Esophagus squamous epithelium (tissue), 5 donors: Measurements from ENCODE around the gene DNAJC1. TPM values are rescaled to one million over a fixed set of nuclear protein-coding genes. Genes with fewer than 3 reads are reported as not detected.

Source experiments
- DNase-seq: peaks from one replicate; lab custom pipeline; 2025; lab: John Stamatoyannopoulos, UW
- H3K27ac ChIP-seq, 4 donors: fragments of 200-600 bp; sonication (generic); one replicate each; pipeline ENCODE4 v1.5.1; 2016 to 2019; ENCODE audit warnings: mild to moderate bottlenecking in 1 of 4
- H3K27me3 ChIP-seq, 4 donors: fragments of 200-600 bp; sonication (generic); 1 replicate in 3 of 4; 2 replicates in 1 of 4; pipeline versions ENCODE4 v1.5.1 to v1.6.0; 2017 to 2021; ENCODE audit warnings: antibody characterized with exemption in 1 of 4
- H3K36me3 ChIP-seq, 3 donors: fragments of 200-600 bp; sonication (generic); one replicate each; pipeline ENCODE4 v1.5.1; 2016 to 2019
- H3K4me1 ChIP-seq, 3 donors: fragments of 200-600 bp; sonication (generic); one replicate each; pipeline ENCODE4 v1.5.1; 2017 to 2019
- H3K4me3 ChIP-seq, 4 donors: fragments of 200-600 bp; sonication (generic); 1 replicate in 3 of 4; 2 replicates in 1 of 4; pipeline ENCODE4 v1.5.1; 2016 to 2019; ENCODE audit warnings: mild to moderate bottlenecking in 2 of 4, moderate library complexity in 1 of 4
- H3K9me3 ChIP-seq, 3 donors: fragments of 200-600 bp; sonication (generic); one replicate each; pipeline ENCODE4 v1.5.1; 2016 to 2019
- POLR2A ChIP-seq, 4 donors: fragments of 450-650 bp; IDR thresholded peaks; one replicate each; pipeline ENCODE4 v1.6.1; 2017; ENCODE audit warnings: antibody characterized with exemption in 4 of 4, mild to moderate bottlenecking in 4 of 4, moderate library complexity in 3 of 4
- WGBS, 2 donors: methylation state at CpG; one replicate each; pipeline ENCODE4 v1.1.5; 2018; 5-methylcytosine and 5-hydroxymethylcytosine counted together
- intact Hi-C: fragments of 100-400 bp; cut with DNase I; formaldehyde crosslinking; loops from one replicate; pipeline ENCODE4 v1.15.0; 2022
- total RNA-seq, 4 donors: library from RNA; depleted of rRNA; stranded (reverse); fragments of >200 nt; gene quantifications; one replicate each; pipeline ENCODE4 v1.1.0, GENCODE V29; 2016
- TF ChIP-seq, protein P1 (sequence below), 6 experiments: fragments of 450-650 bp in 4 of 6; fragments of 200-600 bp in 2 of 6; sonication (generic) in 2 of 6; IDR thresholded peaks; one replicate each; pipeline ENCODE4 v1.5.1; 2016 to 2019; ENCODE audit warnings: antibody characterized with exemption in 6 of 6, mild to moderate bottlenecking in 4 of 6, moderate library complexity in 4 of 6
- donor health status: DM: yes; HTN: yes; CAD: no.

Gene DNAJC1
- total RNA-seq, 4 donors from 2014 or later, result 36.1 to 84.8 (median 43.6) TPM

GRCh38 chr10:21751341-21752310 lies 251.9 kb downstream of the DNAJC1 start:
- DNase-seq, result no peak
- Histone ChIP-seq H3K4me1 (peaks cover 0 to 21% (median 0%) of the 10 kb centered on the region in 3 donors), H3K4me3 (no peak overlapping the region), H3K36me3 (peaks cover 0 to 25% (median 0%) of the 10 kb centered on the region in 3 donors), H3K9me3 (no peaks in the 10 kb centered on the region), H3K27me3 (no peaks in the 10 kb centered on the region), H3K27ac (no peak overlapping the region)
- no peak for TF ChIP-seq POLR2A (IDR thresholded peaks at IDR 0.05)
- TF ChIP-seq, protein P1, sequence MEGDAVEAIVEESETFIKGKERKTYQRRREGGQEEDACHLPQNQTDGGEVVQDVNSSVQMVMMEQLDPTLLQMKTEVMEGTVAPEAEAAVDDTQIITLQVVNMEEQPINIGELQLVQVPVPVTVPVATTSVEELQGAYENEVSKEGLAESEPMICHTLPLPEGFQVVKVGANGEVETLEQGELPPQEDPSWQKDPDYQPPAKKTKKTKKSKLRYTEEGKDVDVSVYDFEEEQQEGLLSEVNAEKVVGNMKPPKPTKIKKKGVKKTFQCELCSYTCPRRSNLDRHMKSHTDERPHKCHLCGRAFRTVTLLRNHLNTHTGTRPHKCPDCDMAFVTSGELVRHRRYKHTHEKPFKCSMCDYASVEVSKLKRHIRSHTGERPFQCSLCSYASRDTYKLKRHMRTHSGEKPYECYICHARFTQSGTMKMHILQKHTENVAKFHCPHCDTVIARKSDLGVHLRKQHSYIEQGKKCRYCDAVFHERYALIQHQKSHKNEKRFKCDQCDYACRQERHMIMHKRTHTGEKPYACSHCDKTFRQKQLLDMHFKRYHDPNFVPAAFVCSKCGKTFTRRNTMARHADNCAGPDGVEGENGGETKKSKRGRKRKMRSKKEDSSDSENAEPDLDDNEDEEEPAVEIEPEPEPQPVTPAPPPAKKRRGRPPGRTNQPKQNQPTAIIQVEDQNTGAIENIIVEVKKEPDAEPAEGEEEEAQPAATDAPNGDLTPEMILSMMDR (IDR thresholded peaks at IDR 0.05), result no peak
- 57 to 69% methylated on average over 11 to 18 of the region's 26 CpGs for whole genome bisulfite sequencing, 2 donors
- intact Hi-C loops, result no loop called here

DNA sequence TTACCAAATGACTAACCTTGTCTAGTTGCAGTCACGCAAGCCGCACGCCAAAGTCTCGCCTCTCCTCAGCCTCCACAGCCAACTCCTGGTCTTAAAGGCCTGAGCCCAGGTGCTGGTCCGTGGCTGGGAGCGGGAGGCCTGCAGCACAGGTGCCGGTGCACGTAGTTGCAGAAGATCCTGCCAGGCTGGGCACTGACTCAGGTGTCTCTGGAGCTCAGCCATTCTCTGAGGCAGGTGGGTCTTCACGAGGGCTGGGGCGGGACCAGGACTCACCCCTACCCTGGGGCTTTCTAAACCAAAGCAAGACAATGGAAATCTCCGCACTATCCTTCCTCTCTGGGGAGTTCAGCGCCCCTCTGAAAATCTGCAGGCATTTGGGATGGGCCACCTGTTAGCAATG lies 253.1 kb downstream of the DNAJC1 start:
- no peak for DNase-seq
- intact Hi-C loops, result no loop called here
- Histone ChIP-seq H3K27me3 (no peaks in the 10 kb centered on the region), H3K4me1 (peaks cover 0 to 21% (median 0%) of the 10 kb centered on the region in 3 donors), H3K36me3 (peaks cover 0 to 21% (median 0%) of the 10 kb centered on the region in 3 donors), H3K9me3 (no peaks in the 10 kb centered on the region), H3K27ac (no peak overlapping the region), H3K4me3 (no peak overlapping the region)
- 41 to 69% methylated on average over 7 to 12 of the region's 12 CpGs for WGBS, 2 donors
- TF ChIP-seq, protein P1 (IDR thresholded peaks at IDR 0.05), result no peak
- no peak for TF ChIP-seq POLR2A (IDR thresholded peaks at IDR 0.05)

- Histone ChIP-seq H3K36me3 (peaks cover 0 to 21% (median 0%) of the 10 kb centered on the region in 3 donors), H3K4me1 (peaks cover 0 to 21% (median 0%) of the 10 kb centered on the region in 3 donors), H3K9me3 (no peaks in the 10 kb centered on the region), H3K4me3 (no peak overlapping the region), H3K27ac (no peak overlapping the region), H3K27me3 (no peaks in the 10 kb centered on the region)
- TF ChIP-seq, protein P1 (IDR thresholded peaks at IDR 0.05), result no peak
- TF ChIP-seq POLR2A (IDR thresholded peaks at IDR 0.05), result no peak
- WGBS, 2 donors, result 60 to 65% methylated on average over 3 of the region's 3 CpGs
- intact Hi-C loops, result no loop called here
- DNase-seq, result no peak
Observed at GRCh38 chr10:21749788-21750187, 253.7 kb downstream of the DNAJC1 start.

DNA sequence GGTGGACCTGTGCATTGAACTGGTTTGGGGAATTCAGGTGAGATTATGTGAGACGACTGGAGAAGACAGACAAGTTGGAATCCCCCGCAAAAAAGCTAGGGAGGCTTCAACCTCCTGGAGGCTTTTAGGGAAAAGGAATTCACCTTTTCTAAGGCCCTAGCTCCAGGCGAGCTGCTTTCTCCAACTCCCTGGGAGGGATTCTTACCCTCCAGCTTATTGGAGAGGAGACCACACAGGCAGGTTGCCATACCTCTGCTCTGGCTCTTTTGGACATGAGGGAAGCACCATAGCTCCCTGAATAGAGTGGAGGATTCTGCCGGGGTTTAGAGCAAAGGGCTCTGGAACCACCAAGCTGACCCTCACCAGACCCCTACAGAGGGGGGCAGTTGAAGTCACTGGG lies 255.7 kb downstream of the DNAJC1 start:
- TF ChIP-seq, protein P1 (IDR thresholded peaks at IDR 0.05), result no peak
- no peak for TF ChIP-seq POLR2A (IDR thresholded peaks at IDR 0.05)
- DNase-seq, result no peak
- no peak overlapping the region for H3K27ac ChIP-seq
- intact Hi-C loops, result no loop called here
- H3K4me1 ChIP-seq, result peaks cover 0 to 40% (median 6%) of the 10 kb centered on the region in 3 donors
- WGBS, 2 donors, result 75 to 94% methylated on average over 3 to 4 of the region's 4 CpGs
- H3K36me3 ChIP-seq, result peaks cover 0 to 28% (median 0%) of the 10 kb centered on the region in 3 donors
- no peak overlapping the region for H3K4me3 ChIP-seq
- no peaks in the 10 kb centered on the region for H3K9me3 ChIP-seq
- no peaks in the 10 kb centered on the region for H3K27me3 ChIP-seq

DNA sequence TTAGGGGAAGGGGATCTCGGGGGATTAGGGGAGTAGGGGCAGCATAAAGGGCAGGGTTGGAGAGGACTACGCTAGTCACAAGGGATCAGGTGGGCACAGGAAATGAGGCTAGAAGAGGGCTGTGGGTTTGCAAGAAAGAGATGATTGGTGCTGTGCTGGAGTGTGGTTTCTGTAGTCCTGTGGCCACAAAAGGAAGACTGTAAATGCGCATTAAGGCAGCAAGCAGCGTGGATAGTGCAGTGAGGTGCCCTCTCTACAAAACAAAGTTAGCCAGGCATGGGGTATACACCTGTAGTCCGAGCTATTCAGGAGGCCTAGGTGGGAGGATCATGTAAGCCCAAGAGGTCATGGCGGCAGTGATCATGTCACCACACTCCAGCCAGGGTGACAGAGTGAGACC lies 257.4 kb downstream of the DNAJC1 start:
- 75 to 88% methylated on average over 5 of the region's 6 CpGs for WGBS, 2 donors
- Histone ChIP-seq H3K27me3 (no peaks in the 10 kb centered on the region), H3K27ac (no peak overlapping the region), H3K4me1 (peaks cover 0 to 38% (median 6%) of the 10 kb centered on the region in 3 donors), H3K4me3 (no peak overlapping the region), H3K9me3 (no peaks in the 10 kb centered on the region), H3K36me3 (peaks cover 0 to 45% (median 0%) of the 10 kb centered on the region in 3 donors)
- intact Hi-C loops, result no loop called here
- no peak for TF ChIP-seq POLR2A (IDR thresholded peaks at IDR 0.05)
- DNase-seq, result no peak
